Measurements from ENCODE around the gene CCDC186.

CCDC186 gene

GRCh38 chr10:114110174-114110972 lies 63.6 kb downstream of the CCDC186 start:
- DNase-seq (ENCODE audit: low read depth): no peak

- DNase-seq (ENCODE audit: low read depth): no peak
Observed at GRCh38 chr10:114103284-114103683, 70.7 kb downstream of the CCDC186 start.

- DNase-seq (ENCODE audit: low read depth): no peak
Observed at GRCh38 chr10:114102256-114102655, 71.7 kb downstream of the CCDC186 start.

- DNase-seq (ENCODE audit: low read depth): no peak
Observed at GRCh38 chr10:114100848-114101741, 72.9 kb downstream of the CCDC186 start.

DNA sequence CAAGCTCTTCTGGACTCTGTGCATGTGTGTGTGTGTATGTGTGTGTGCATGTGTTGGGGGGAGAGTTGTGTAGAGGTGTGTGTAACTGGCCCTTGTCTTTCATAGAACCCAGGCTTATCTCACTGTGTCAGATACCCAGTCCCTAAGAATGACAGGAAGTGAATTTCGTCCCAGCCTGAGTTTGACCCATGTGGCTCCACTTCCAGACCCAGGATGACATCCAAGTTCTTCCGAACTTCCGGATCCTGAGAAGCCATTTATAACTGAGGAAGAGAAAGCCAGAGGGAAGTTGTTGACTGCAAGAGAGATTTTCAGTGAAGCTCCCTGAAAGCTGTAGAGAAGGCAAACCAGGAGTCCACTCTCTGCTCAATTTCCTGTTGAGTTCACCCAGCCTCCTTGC lies 77.1 kb downstream of the CCDC186 start:
- DNase-seq (ENCODE audit: low read depth): no peak

GRCh38 chr10:114095559-114096337 lies 78.3 kb downstream of the CCDC186 start:
- no peak for DNase-seq (ENCODE audit: low read depth)

DNA sequence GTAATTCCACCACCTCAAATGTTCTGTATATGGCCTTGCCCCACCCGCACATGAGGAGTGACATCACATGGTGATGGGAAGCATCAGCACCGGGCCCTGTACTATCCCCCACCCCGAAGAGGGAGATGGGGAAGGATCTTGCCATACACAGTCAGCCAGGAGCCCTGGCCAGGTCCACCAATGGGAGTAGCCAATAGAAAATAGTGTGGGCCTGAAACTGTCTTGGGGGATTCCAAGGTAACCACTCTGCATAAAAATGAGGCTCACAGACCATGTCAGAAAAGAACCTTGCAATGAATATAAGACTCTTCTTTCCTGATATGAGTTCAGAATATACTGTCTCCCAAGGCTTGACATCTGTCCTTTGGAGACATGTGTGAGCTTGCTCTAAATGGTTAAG lies 79.2 kb downstream of the CCDC186 start:
- no peak for DNase-seq (ENCODE audit: low read depth)

GRCh38 chr10:114087655-114088054 lies 86.3 kb downstream of the CCDC186 start:
- DNase-seq (ENCODE audit: low read depth): no peak

- no peak for DNase-seq (ENCODE audit: low read depth)
Observed at GRCh38 chr10:114087255-114087654, 86.7 kb downstream of the CCDC186 start.

DNA sequence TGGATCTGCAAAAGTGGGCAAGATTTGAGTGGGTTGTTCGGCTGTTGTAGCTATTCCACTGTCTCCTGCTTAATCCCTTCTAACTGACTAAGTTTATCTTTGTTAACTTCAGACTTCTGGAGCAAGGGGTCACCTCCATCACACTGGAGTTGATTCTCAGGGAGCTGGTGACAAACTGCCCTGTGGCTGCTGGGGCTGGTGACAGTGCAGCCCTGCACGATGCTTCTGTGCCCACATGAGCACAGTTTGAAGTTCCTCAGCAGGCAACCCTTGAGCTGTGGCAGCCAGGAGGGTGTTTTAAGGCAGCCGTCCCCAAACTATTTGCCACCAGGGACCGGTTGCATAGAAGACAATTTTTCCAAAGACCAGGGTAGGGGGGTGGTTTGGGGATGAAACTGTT lies 89.8 kb downstream of the CCDC186 start:
- no peak for DNase-seq (ENCODE audit: low read depth)

DNA sequence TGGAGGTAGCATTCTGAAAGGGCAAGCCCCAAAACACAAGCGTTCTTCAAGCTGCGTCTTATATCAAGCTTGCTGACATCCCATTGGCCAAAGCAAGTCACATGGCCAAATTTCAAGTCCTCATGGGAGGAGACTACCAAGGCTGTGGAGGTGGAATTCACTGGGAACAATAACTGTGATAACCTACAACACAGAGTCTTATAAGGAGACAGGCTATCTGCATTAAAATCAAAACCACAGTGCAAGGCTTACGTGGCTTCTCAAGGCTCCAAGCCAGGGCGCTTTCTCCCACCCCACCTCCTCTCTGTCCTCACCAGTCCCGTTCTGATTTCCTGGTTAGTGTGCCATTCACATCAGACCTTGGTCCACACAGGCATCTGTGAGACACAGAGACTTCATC lies 91.0 kb downstream of the CCDC186 start:
- no peak for DNase-seq (ENCODE audit: low read depth)

- no peak for DNase-seq (ENCODE audit: low read depth)
Observed at GRCh38 chr10:114081911-114082583, 92.0 kb downstream of the CCDC186 start.

GRCh38 chr10:114079421-114079820 lies 94.6 kb downstream of the CCDC186 start:
- no peak for DNase-seq (ENCODE audit: low read depth)

DNA sequence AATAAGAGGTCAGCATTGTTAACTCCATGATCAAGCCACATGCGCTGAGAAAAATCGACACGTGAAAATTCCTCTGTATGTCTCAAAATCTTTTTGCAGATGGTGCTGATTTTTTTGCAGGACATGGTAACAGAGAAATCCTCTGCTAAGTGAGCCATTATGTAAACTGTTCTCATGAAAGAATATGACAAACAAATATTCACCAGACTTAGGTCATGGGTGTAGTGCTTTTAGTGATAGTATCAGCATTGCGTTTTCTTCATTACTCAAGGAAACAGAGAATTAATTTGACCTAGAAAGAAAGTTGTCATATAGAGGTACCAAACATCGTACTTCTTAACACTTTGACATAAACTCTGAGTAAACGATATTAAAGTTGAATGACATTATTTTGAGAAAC lies 95.7 kb downstream of the CCDC186 start:
- no peak for DNase-seq (ENCODE audit: low read depth)

GRCh38 chr10:114077815-114078219 lies 96.2 kb downstream of the CCDC186 start:
- no peak for DNase-seq (ENCODE audit: low read depth)

- no peak for DNase-seq (ENCODE audit: low read depth)
Observed at GRCh38 chr10:114077347-114077746, 96.7 kb downstream of the CCDC186 start.

GRCh38 chr10:114075093-114075492 lies 98.9 kb downstream of the CCDC186 start:
- DNase-seq (ENCODE audit: low read depth): no peak

- DNase-seq (ENCODE audit: low read depth): no peak
Observed at GRCh38 chr10:114073395-114074186, 100.4 kb downstream of the CCDC186 start.

GRCh38 chr10:114071178-114071577 lies 102.8 kb downstream of the CCDC186 start:
- no peak for DNase-seq (ENCODE audit: low read depth)

Data from stimulated activated CD8-positive, alpha-beta memory T cell treated with anti-CD3 and anti-CD28 coated beads, Interleukin-12 subunit alpha, Interleukin-12 subunit beta, amount 100 ng/mL, for 4 hours (primary cell).